Amniotic stem cell (primary cell): Measurements from ENCODE around the gene ADCK1.
"Not testable (repeated sequence)": the region's sequence is repeated elsewhere in the genome, so short reads cannot be mapped to it uniquely, and the experiment has no call there.

ENCODE experiments used
- DNase-seq: peaks from one replicate; lab custom pipeline; 2025; lab: John Stamatoyannopoulos, UW

ADCK1 gene

GRCh38 chr14:77809011-77809410 is 9.1 kb downstream of the ADCK1 start:
- no peak for DNase-seq

- no peak for DNase-seq
Observed at GRCh38 chr14:77812028-77812427, 12.1 kb downstream of the ADCK1 start.

- not testable (repeated sequence) for DNase-seq
Observed at GRCh38 chr14:77812682-77813081, 12.8 kb downstream of the ADCK1 start.

GRCh38 chr14:77822307-77822706 is 22.4 kb downstream of the ADCK1 start:
- no peak for DNase-seq

GRCh38 chr14:77822741-77823140 is 22.8 kb downstream of the ADCK1 start:
- no peak for DNase-seq

- no peak for DNase-seq
Observed at GRCh38 chr14:77823378-77823777, 23.5 kb downstream of the ADCK1 start.

- DNase-seq: no peak
Observed at GRCh38 chr14:77825895-77826519, 26.1 kb downstream of the ADCK1 start.

GRCh38 chr14:77830692-77831091 is 30.8 kb downstream of the ADCK1 start:
- no peak for DNase-seq

- no peak for DNase-seq
Observed at GRCh38 chr14:77832297-77832696, 32.4 kb downstream of the ADCK1 start.

- no peak for DNase-seq
Observed at GRCh38 chr14:77837926-77838325, 38.0 kb downstream of the ADCK1 start.

- DNase-seq: no peak
Observed at GRCh38 chr14:77838831-77839511, 39.1 kb downstream of the ADCK1 start.

- DNase-seq: no peak
Observed at GRCh38 chr14:77843195-77843594, 43.3 kb downstream of the ADCK1 start.

- DNase-seq: no peak
Observed at GRCh38 chr14:77843651-77844050, 43.7 kb downstream of the ADCK1 start.

- no peak for DNase-seq
Observed at GRCh38 chr14:77844802-77845201, 44.9 kb downstream of the ADCK1 start.

GRCh38 chr14:77848031-77848430 is 48.1 kb downstream of the ADCK1 start:
- DNase-seq: no peak

- no peak for DNase-seq
Observed at GRCh38 chr14:77849711-77850110, 49.8 kb downstream of the ADCK1 start.

GRCh38 chr14:77853919-77854318 is 54.0 kb downstream of the ADCK1 start:
- DNase-seq: no peak

- no peak for DNase-seq
Observed at GRCh38 chr14:77856941-77857340, 57.0 kb downstream of the ADCK1 start.

- DNase-seq: no peak
Observed at GRCh38 chr14:77859934-77860570, 60.1 kb downstream of the ADCK1 start.

- DNase-seq: no peak
Observed at GRCh38 chr14:77861201-77861600, 61.3 kb downstream of the ADCK1 start.

GRCh38 chr14:77862154-77862786 is 62.4 kb downstream of the ADCK1 start:
- no peak for DNase-seq

- no peak for DNase-seq
Observed at GRCh38 chr14:77864085-77864484, 64.2 kb downstream of the ADCK1 start.

GRCh38 chr14:77864580-77864979 is 64.7 kb downstream of the ADCK1 start:
- no peak for DNase-seq
